ENCODE measurements around the gene FAM151B.

The FAM151B gene

DNA sequence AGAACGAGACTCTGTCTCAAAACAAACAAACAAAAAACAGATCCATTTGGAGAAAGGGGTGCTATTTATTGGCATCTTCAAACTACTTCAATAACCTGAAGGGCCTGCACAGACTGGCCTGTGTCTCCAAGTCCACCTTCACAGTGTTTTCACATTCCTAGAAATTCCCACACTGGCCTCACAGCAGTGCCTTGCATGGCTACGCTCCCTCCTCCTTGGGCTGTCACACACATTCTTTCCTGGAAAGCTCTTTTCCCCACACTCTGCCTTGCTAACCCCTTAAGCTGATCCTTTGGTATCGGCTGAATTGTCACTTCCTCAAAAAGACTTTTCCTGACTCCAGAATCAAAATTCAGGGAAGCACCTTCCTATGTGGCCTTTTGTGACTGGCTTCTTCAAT lies 19.8 kb downstream of the FAM151B start:
- H4K20me1 ChIP-seq (ENCODE audit: insufficient read depth, low read length), result no peaks in the 10 kb centered on the region
- H3K36me3 ChIP-seq (replicated peaks; ENCODE audit: insufficient read depth, low read length), result no peaks in the 10 kb centered on the region
- no peak overlapping the region for H3K9ac ChIP-seq (ENCODE audit: low read length)
- H3K79me2 ChIP-seq (ENCODE audit: low read length), result no peaks in the 10 kb centered on the region
- no peak overlapping the region for H2AFZ ChIP-seq (ENCODE audit: low read length)
- H3K4me3 ChIP-seq (ENCODE audit: low read length), result no peak overlapping the region
- no peak for TF ChIP-seq EZH2phosphoT487 (IDR thresholded peaks at IDR 0.05; ENCODE audit: low read length)
- TF ChIP-seq, protein P1, sequence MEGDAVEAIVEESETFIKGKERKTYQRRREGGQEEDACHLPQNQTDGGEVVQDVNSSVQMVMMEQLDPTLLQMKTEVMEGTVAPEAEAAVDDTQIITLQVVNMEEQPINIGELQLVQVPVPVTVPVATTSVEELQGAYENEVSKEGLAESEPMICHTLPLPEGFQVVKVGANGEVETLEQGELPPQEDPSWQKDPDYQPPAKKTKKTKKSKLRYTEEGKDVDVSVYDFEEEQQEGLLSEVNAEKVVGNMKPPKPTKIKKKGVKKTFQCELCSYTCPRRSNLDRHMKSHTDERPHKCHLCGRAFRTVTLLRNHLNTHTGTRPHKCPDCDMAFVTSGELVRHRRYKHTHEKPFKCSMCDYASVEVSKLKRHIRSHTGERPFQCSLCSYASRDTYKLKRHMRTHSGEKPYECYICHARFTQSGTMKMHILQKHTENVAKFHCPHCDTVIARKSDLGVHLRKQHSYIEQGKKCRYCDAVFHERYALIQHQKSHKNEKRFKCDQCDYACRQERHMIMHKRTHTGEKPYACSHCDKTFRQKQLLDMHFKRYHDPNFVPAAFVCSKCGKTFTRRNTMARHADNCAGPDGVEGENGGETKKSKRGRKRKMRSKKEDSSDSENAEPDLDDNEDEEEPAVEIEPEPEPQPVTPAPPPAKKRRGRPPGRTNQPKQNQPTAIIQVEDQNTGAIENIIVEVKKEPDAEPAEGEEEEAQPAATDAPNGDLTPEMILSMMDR (IDR thresholded peaks at IDR 0.05; ENCODE audit: low read length), result no peak
- TF ChIP-seq EZH2 (optimal IDR thresholded peaks at IDR 0.05; ENCODE audit: low read depth, low read length), result no peak
- no peaks in the 10 kb centered on the region for H3K9me3 ChIP-seq (replicated peaks; ENCODE audit: insufficient read depth, low read length)
- no peaks in the 10 kb centered on the region for H3K4me1 ChIP-seq (ENCODE audit: low read length)
- H3K9me2 ChIP-seq (replicated peaks; ENCODE audit: insufficient read depth, low read length), result no peaks in the 10 kb centered on the region
- no peaks in the 10 kb centered on the region for H3F3A ChIP-seq (ENCODE audit: insufficient read depth, low read length)
- no peak for DNase-seq
- no peaks in the 10 kb centered on the region for H3K27me3 ChIP-seq (replicated peaks; ENCODE audit: insufficient read depth, low read length)
- H3K4me2 ChIP-seq (ENCODE audit: low read depth, low read length), result no peak overlapping the region
- no peak overlapping the region for H3K27ac ChIP-seq (ENCODE audit: low read length)

DNA sequence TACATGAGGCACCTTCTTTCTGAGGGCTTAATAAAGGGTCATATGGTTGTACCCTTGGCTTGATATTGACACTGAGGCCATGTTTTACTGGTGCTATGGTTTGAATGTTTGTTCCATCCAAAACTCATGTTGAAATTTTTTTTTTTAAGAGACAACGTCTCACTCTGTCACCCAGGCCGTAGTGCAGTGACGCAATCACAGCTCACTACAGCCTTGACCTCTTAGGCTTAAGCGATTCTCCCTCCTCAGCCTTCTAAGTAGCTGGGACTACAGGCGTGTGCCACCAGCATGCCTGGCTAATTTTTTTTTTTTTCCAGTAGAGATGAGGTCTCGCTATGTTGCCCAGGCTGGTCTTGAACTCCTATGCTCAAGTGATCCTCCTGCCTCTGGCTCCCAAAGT lies 20.9 kb downstream of the FAM151B start:
- Histone ChIP-seq H3F3A (ENCODE audit: insufficient read depth, low read length) (no peaks in the 10 kb centered on the region), H3K4me1 (ENCODE audit: low read length) (no peaks in the 10 kb centered on the region), H3K36me3 (replicated peaks; ENCODE audit: insufficient read depth, low read length) (no peaks in the 10 kb centered on the region), H3K4me2 (ENCODE audit: low read depth, low read length) (no peak overlapping the region), H3K9me2 (replicated peaks; ENCODE audit: insufficient read depth, low read length) (no peaks in the 10 kb centered on the region), H3K9ac (ENCODE audit: low read length) (no peak overlapping the region), H3K4me3 (ENCODE audit: low read length) (no peak overlapping the region), H2AFZ (ENCODE audit: low read length) (no peak overlapping the region), H3K27ac (ENCODE audit: low read length) (no peak overlapping the region), H3K9me3 (replicated peaks; ENCODE audit: insufficient read depth, low read length) (no peaks in the 10 kb centered on the region), H4K20me1 (ENCODE audit: insufficient read depth, low read length) (no peaks in the 10 kb centered on the region), H3K27me3 (replicated peaks; ENCODE audit: insufficient read depth, low read length) (no peaks in the 10 kb centered on the region), H3K79me2 (ENCODE audit: low read length) (no peaks in the 10 kb centered on the region)
- TF ChIP-seq, protein P1 (IDR thresholded peaks at IDR 0.05; ENCODE audit: low read length), result no peak
- TF ChIP-seq EZH2 (optimal IDR thresholded peaks at IDR 0.05; ENCODE audit: low read depth, low read length) (no peak), EZH2phosphoT487 (IDR thresholded peaks at IDR 0.05; ENCODE audit: low read length) (no peak)
- DNase-seq, result no peak

DNA sequence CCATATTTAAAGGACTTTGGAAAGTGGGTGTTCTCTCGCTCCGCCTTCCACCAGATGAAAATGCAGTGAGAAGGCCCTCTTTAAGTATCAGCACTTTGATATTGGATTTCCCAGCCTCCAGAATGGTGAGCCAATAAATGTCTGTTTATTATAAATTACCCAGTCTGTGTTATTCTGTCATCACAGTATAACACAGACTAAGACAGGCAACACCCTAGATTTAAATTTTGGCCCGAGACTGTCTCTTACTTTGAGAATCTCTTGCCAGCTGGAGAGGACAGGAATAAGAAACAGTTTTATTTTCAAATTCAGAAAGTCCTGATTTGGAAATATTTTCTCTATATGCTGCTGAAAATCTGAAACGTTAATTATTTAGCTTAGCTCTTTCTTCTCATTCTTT lies 21.5 kb downstream of the FAM151B start:
- Histone ChIP-seq H4K20me1 (ENCODE audit: insufficient read depth, low read length) (no peaks in the 10 kb centered on the region), H3F3A (ENCODE audit: insufficient read depth, low read length) (no peaks in the 10 kb centered on the region), H3K4me2 (ENCODE audit: low read depth, low read length) (no peak overlapping the region), H3K4me1 (ENCODE audit: low read length) (no peaks in the 10 kb centered on the region), H3K9ac (ENCODE audit: low read length) (no peak overlapping the region), H3K27ac (ENCODE audit: low read length) (no peak overlapping the region), H3K27me3 (replicated peaks; ENCODE audit: insufficient read depth, low read length) (no peaks in the 10 kb centered on the region), H3K79me2 (ENCODE audit: low read length) (no peaks in the 10 kb centered on the region), H3K9me3 (replicated peaks; ENCODE audit: insufficient read depth, low read length) (no peaks in the 10 kb centered on the region), H3K36me3 (replicated peaks; ENCODE audit: insufficient read depth, low read length) (no peaks in the 10 kb centered on the region), H3K4me3 (ENCODE audit: low read length) (no peak overlapping the region), H2AFZ (ENCODE audit: low read length) (no peak overlapping the region), H3K9me2 (replicated peaks; ENCODE audit: insufficient read depth, low read length) (no peaks in the 10 kb centered on the region)
- TF ChIP-seq EZH2 (optimal IDR thresholded peaks at IDR 0.05; ENCODE audit: low read depth, low read length), result no peak
- TF ChIP-seq EZH2phosphoT487 (IDR thresholded peaks at IDR 0.05; ENCODE audit: low read length), result no peak
- TF ChIP-seq, protein P1 (IDR thresholded peaks at IDR 0.05; ENCODE audit: low read length), result no peak
- no peak for DNase-seq

Measured in MM.1S (cell line).